Neural crest cell (in vitro differentiated cells): Measurements from ENCODE around the gene MGMT. TPM values are rescaled to one million over a fixed set of nuclear protein-coding genes. Genes with fewer than 3 reads are reported as not detected.

ENCODE experiments used
- DNase-seq: peaks from one replicate; pipeline ENCODE4 v3.0.0; 2021; ENCODE audit warnings: low read depth, mixed read lengths, low spot score
- H3K27ac Mint-ChIP-seq: one replicate; pipeline ENCODE4 v1.8.0; 2021; ENCODE audit warnings: mild to moderate bottlenecking, mixed read lengths; ENCODE audit not compliant: unreplicated experiment
- H3K27me3 Mint-ChIP-seq: 2 replicates; pipeline ENCODE4 v1.8.0; 2021; ENCODE audit warnings: low read depth, mild to moderate bottlenecking, mixed read lengths
- H3K36me3 Mint-ChIP-seq: 2 replicates; pipeline ENCODE4 v1.8.0; 2021; ENCODE audit warnings: low read depth, mild to moderate bottlenecking, mixed read lengths
- H3K4me1 Mint-ChIP-seq: 2 replicates; pipeline ENCODE4 v1.8.0; 2021; ENCODE audit warnings: mixed read lengths
- H3K4me3 Mint-ChIP-seq: one replicate; pipeline ENCODE4 v1.8.0; 2021; ENCODE audit warnings: mild to moderate bottlenecking, mixed read lengths
- H3K9me3 Mint-ChIP-seq: 2 replicates; pipeline ENCODE4 v1.8.0; 2021; ENCODE audit warnings: mixed read lengths
- CTCF ChIP-seq: fragments of 200-600 bp; sonication (generic); conservative IDR thresholded peaks from 2 replicates; pipeline ENCODE4 v1.5.0; 2021; ENCODE audit warnings: antibody characterized with exemption, mild to moderate bottlenecking
- total RNA-seq: library from RNA; stranded (reverse); gene quantifications from 2 replicates; pipeline ENCODE4 v1.2.1, GENCODE V29; 2021

Gene MGMT
- total RNA-seq, 1 donor from 2014 or later = 15.8 TPM

GRCh38 chr10:129777687-129778086 lies 310.6 kb downstream of the MGMT start:
- Mint-ChIP-seq H3K9me3 (no peaks in the 10 kb centered on the region), H3K4me3 (no peak overlapping the region), H3K36me3 (no peaks in the 10 kb centered on the region), H3K27ac (no peak overlapping the region), H3K4me1 (no peaks in the 10 kb centered on the region), H3K27me3 (no peaks in the 10 kb centered on the region)
- TF ChIP-seq CTCF = no peak
- no peak for DNase-seq

GRCh38 chr10:129778571-129778970 lies 311.5 kb downstream of the MGMT start:
- Mint-ChIP-seq H3K27me3 (no peaks in the 10 kb centered on the region), H3K4me3 (no peak overlapping the region)
- no peak for TF ChIP-seq CTCF

GRCh38 chr10:129779126-129780111 lies 312.4 kb downstream of the MGMT start:
- H3K4me1 Mint-ChIP-seq = no peaks in the 10 kb centered on the region
- DNase-seq = no peak
- no peaks in the 10 kb centered on the region for H3K27me3 Mint-ChIP-seq
- no peaks in the 10 kb centered on the region for H3K9me3 Mint-ChIP-seq
- H3K4me3 Mint-ChIP-seq = no peak overlapping the region
- no peak overlapping the region for H3K27ac Mint-ChIP-seq
- no peak for TF ChIP-seq CTCF
- H3K36me3 Mint-ChIP-seq = no peaks in the 10 kb centered on the region

More at GRCh38 chr10:129778571-129778970, 311.5 kb downstream of the MGMT start:
- no peak overlapping the region for H3K27ac Mint-ChIP-seq
- H3K36me3 Mint-ChIP-seq = no peaks in the 10 kb centered on the region
- no peaks in the 10 kb centered on the region for H3K9me3 Mint-ChIP-seq
- no peak for DNase-seq
- H3K4me1 Mint-ChIP-seq = no peaks in the 10 kb centered on the region

- H3K27ac Mint-ChIP-seq = no peak overlapping the region
- H3K27me3 Mint-ChIP-seq = no peaks in the 10 kb centered on the region
- TF ChIP-seq CTCF = no peak
- H3K4me3 Mint-ChIP-seq = no peak overlapping the region
- H3K4me1 Mint-ChIP-seq = no peaks in the 10 kb centered on the region
- H3K9me3 Mint-ChIP-seq = no peaks in the 10 kb centered on the region
- no peaks in the 10 kb centered on the region for H3K36me3 Mint-ChIP-seq
- DNase-seq = no peak
These were observed 313.2 kb downstream of the MGMT start for GRCh38 chr10:129780198-129780597.

- Mint-ChIP-seq H3K4me1 (no peaks in the 10 kb centered on the region), H3K27me3 (no peaks in the 10 kb centered on the region), H3K36me3 (no peaks in the 10 kb centered on the region), H3K4me3 (no peak overlapping the region), H3K9me3 (no peaks in the 10 kb centered on the region), H3K27ac (no peak overlapping the region)
- no peak for DNase-seq
- no peak for TF ChIP-seq CTCF
These were observed 314.1 kb downstream of the MGMT start for GRCh38 chr10:129780901-129781795.
